ENCODE data around the gene FLG2. TPM values are rescaled to one million over a fixed set of nuclear protein-coding genes. Genes with fewer than 3 reads are reported as not detected.

The FLG2 gene
- total RNA-seq, 2 donors from 2014 or later = 0.36 to 5.6 TPM

DNA sequence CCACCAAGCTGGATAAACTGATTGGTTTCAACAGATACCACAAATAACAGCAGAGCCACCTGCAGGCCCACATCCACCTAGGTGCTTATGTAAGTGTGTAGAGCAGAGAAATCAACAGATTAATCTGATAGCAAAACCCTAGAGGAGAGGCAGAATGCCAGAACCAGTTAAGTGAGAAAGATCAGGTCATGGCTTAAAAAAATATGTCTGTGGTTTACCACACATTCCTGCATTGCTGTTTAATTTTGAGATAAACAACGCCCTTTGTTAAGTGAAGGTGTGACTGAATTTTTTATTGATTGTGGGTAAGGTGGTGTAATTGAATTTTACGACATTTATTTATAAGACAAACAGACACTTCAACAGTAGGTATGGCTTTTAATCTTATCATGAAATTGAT is 33.1 kb upstream of the FLG2 start:
- Histone ChIP-seq H3K27ac (no peak overlapping the region), H3K9me3 (no peaks in the 10 kb centered on the region), H3K36me3 (no peaks in the 10 kb centered on the region), H3K4me3 (no peak overlapping the region), H3K27me3 (replicated peaks; ENCODE audit: insufficient read depth) (no peaks in the 10 kb centered on the region), H3K4me1 (replicated peaks) (no peaks in the 10 kb centered on the region)
- no peak for TF ChIP-seq POLR2AphosphoS5 (IDR thresholded peaks at IDR 0.05)
- no peak for TF ChIP-seq POLR2A (IDR thresholded peaks at IDR 0.05)
- TF ChIP-seq, protein P1, sequence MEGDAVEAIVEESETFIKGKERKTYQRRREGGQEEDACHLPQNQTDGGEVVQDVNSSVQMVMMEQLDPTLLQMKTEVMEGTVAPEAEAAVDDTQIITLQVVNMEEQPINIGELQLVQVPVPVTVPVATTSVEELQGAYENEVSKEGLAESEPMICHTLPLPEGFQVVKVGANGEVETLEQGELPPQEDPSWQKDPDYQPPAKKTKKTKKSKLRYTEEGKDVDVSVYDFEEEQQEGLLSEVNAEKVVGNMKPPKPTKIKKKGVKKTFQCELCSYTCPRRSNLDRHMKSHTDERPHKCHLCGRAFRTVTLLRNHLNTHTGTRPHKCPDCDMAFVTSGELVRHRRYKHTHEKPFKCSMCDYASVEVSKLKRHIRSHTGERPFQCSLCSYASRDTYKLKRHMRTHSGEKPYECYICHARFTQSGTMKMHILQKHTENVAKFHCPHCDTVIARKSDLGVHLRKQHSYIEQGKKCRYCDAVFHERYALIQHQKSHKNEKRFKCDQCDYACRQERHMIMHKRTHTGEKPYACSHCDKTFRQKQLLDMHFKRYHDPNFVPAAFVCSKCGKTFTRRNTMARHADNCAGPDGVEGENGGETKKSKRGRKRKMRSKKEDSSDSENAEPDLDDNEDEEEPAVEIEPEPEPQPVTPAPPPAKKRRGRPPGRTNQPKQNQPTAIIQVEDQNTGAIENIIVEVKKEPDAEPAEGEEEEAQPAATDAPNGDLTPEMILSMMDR (IDR thresholded peaks at IDR 0.05) = no peak
- no peak for DNase-seq (ENCODE audit: low spot score)
- intact Hi-C loops (cut with DNase I) = no loop called here
- WGBS = 27% methylated on average over 2 of the region's 2 CpGs

DNA sequence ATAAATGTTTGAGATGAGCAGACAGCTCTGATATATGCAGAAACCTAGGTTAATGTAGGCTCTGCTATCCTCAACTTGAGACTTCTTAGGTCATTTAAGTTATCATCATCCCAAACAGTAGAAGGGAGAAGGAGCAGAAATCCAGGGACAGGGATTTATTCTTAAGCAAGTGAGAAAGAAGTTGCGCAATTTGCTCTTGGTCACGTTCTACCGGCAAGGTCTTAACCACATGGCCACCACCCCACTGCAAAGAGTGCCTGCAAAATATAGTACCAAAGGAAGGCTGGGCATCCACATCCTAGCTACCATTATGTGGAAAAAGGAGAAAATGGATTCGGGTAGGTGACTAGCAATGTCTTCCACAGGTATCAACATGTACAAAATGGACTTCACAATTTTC is 29.1 kb upstream of the FLG2 start:
- intact Hi-C loops (cut with DNase I) = no loop called here

DNA sequence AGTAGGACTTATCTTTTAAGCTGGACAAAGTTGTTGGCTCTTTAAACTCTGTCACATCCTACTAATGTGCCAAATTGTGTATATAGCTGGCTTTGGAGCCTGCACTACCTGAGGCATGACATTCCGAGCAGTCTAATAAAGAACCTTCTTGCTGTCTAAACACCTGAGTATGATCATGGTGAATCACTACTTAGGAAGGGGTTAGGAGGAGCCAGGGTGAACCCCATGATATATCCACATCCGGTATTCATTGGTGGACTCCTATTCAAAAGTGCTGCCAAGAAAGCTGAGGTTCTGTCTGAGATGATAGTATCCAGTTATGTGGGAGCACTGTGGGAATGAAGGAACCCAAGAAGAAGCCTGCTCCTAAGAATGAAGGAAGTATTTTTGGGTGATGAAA is 27.1 kb upstream of the FLG2 start:
- no peaks in the 10 kb centered on the region for H3K4me1 ChIP-seq (replicated peaks)
- TF ChIP-seq, protein P1 (IDR thresholded peaks at IDR 0.05) = no peak
- TF ChIP-seq POLR2AphosphoS5 (IDR thresholded peaks at IDR 0.05) = no peak
- TF ChIP-seq POLR2A (IDR thresholded peaks at IDR 0.05) = no peak
- intact Hi-C loops (cut with DNase I) = no loop called here
- DNase-seq (ENCODE audit: low spot score) = no peak
- H3K27ac ChIP-seq = no peak overlapping the region
- no peaks in the 10 kb centered on the region for H3K36me3 ChIP-seq
- no peaks in the 10 kb centered on the region for H3K27me3 ChIP-seq (replicated peaks; ENCODE audit: insufficient read depth)
- 68% methylated on average over 2 of the region's 2 CpGs for WGBS
- H3K9me3 ChIP-seq = no peaks in the 10 kb centered on the region
- H3K4me3 ChIP-seq = no peak overlapping the region

More for the DNA sequence above, 29.1 kb upstream of the FLG2 start:
- Histone ChIP-seq H3K4me3 (no peak overlapping the region), H3K9me3 (no peaks in the 10 kb centered on the region), H3K27ac (no peak overlapping the region), H3K36me3 (no peaks in the 10 kb centered on the region), H3K4me1 (replicated peaks) (no peaks in the 10 kb centered on the region), H3K27me3 (replicated peaks; ENCODE audit: insufficient read depth) (no peaks in the 10 kb centered on the region)
- no peak for DNase-seq (ENCODE audit: low spot score)
- TF ChIP-seq POLR2A (IDR thresholded peaks at IDR 0.05) = no peak
- TF ChIP-seq, protein P1 (IDR thresholded peaks at IDR 0.05) = no peak
- TF ChIP-seq POLR2AphosphoS5 (IDR thresholded peaks at IDR 0.05) = no peak
- 82% methylated on average over 4 of the region's 4 CpGs for WGBS

DNA sequence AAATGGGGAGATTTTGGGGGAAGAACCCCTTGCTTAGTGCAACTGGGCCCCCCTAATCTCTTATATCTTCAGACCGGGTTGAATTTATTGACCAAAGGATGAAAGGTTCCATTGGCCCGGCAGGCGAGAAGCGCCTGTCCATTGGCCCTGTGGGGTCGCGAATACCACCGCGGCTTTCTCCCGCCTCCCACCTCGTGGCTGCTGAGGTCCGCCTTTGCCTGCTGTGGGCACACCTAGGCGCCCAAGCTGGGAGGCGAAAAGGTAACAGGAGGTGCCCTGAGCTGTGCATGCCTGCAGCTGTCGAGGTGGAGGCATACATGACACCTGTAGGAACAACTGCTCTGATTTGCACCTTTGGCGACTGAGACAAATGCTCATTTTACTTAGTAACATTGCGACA is 21.1 kb upstream of the FLG2 start:
- TF ChIP-seq, protein P1 (IDR thresholded peaks at IDR 0.05) = no peak
- TF ChIP-seq POLR2AphosphoS5 (IDR thresholded peaks at IDR 0.05) (no peak), POLR2A (IDR thresholded peaks at IDR 0.05) (no peak)
- Histone ChIP-seq H3K4me1 (replicated peaks) (no peaks in the 10 kb centered on the region), H3K27ac (no peak overlapping the region), H3K36me3 (no peaks in the 10 kb centered on the region), H3K9me3 (no peaks in the 10 kb centered on the region), H3K4me3 (no peak overlapping the region), H3K27me3 (replicated peaks; ENCODE audit: insufficient read depth) (no peaks in the 10 kb centered on the region)
- intact Hi-C loops (cut with DNase I) = no loop called here
- WGBS = 85% methylated on average over 16 of the region's 16 CpGs
- DNase-seq (ENCODE audit: low spot score) = no peak

DNA sequence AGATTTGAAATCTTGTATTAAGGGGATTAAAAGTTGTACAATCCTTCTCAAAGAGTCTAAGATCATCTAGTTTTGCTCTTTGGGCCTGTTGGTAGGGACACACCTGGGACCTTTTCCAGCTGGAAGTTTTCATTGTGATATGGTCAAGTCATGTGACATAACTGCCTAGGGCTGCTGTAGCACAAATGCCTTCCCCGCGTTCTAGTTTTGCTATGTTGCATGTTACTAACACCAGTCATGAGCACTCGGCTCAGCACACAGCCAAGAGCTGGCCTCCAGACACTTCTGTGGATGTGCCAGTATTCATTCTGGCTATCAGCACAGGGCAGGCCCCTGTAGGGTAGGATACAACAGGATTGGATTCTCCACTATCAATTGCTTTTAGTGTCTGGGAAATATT is 14.6 kb upstream of the FLG2 start:
- Histone ChIP-seq H3K4me1 (replicated peaks) (no peaks in the 10 kb centered on the region), H3K27ac (no peak overlapping the region), H3K9me3 (no peaks in the 10 kb centered on the region), H3K4me3 (no peak overlapping the region), H3K27me3 (replicated peaks; ENCODE audit: insufficient read depth) (no peaks in the 10 kb centered on the region), H3K36me3 (no peaks in the 10 kb centered on the region)
- TF ChIP-seq, protein P1 (IDR thresholded peaks at IDR 0.05) = no peak
- TF ChIP-seq POLR2A (IDR thresholded peaks at IDR 0.05) = no peak
- TF ChIP-seq POLR2AphosphoS5 (IDR thresholded peaks at IDR 0.05) = no peak
- intact Hi-C loops (cut with DNase I) = no loop called here
- WGBS = 89% methylated on average over 3 of the region's 3 CpGs
- no peak for DNase-seq (ENCODE audit: low spot score)

Measured in prostate gland (tissue), 2 donors.